Liver (tissue), 3 donors: ENCODE measurements around the gene PRR23E.

ENCODE experiments used
- GABPA ChIP-seq, 2 donors: IDR thresholded peaks in 1 of 2; conservative IDR thresholded peaks in 1 of 2; 2 replicates each; pipeline ENCODE4 v1.6.1; 2016; ENCODE audit warnings: antibody characterized with exemption in 2 of 2, mild to moderate bottlenecking in 1 of 2, moderate library complexity in 1 of 2
- RAD21 ChIP-seq, 2 donors: IDR thresholded peaks; 2 replicates each; pipeline ENCODE4 v1.6.1; 2016; ENCODE audit warnings: antibody characterized with exemption in 2 of 2, mild to moderate bottlenecking in 2 of 2
- REST ChIP-seq: IDR thresholded peaks from 2 replicates; pipeline ENCODE4 v1.6.1; 2016; ENCODE audit warnings: antibody characterized with exemption, mild to moderate bottlenecking
- TAF1 ChIP-seq: conservative IDR thresholded peaks from 2 replicates; pipeline ENCODE4 v1.6.1; 2016; ENCODE audit warnings: antibody characterized with exemption, mild to moderate bottlenecking
- TF ChIP-seq, protein P1 (sequence below): fragments of 150-350 bp; IDR thresholded peaks from 2 replicates; pipeline ENCODE4 v1.5.1; 2017; ENCODE audit warnings: improper control_type of control experiment, low read depth, low read length; ENCODE audit not compliant: missing input control
- donor health status: healthy.
- donor health status: healthy.

DNA sequence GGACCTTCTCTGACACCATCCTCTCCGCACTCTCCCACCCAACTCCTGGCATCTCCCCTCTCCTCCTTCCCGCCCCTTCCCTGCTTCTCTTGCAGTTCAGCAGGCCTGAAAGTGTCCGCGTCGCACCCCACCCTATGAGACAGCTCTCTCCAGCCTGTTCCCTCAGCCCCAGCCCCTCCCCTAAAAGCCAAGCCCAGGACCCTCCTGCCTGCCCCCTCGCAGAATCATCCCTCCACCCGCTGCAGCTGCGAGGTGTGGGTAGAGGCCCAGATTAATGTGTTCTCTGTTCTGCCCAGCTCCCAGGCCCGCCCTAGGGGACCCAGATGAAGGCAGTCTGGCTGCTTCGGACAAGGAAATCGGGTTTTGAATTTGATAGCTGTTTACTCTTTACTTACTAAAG lies 410 bp downstream of the PRR23E start:
- TF ChIP-seq, protein P1, sequence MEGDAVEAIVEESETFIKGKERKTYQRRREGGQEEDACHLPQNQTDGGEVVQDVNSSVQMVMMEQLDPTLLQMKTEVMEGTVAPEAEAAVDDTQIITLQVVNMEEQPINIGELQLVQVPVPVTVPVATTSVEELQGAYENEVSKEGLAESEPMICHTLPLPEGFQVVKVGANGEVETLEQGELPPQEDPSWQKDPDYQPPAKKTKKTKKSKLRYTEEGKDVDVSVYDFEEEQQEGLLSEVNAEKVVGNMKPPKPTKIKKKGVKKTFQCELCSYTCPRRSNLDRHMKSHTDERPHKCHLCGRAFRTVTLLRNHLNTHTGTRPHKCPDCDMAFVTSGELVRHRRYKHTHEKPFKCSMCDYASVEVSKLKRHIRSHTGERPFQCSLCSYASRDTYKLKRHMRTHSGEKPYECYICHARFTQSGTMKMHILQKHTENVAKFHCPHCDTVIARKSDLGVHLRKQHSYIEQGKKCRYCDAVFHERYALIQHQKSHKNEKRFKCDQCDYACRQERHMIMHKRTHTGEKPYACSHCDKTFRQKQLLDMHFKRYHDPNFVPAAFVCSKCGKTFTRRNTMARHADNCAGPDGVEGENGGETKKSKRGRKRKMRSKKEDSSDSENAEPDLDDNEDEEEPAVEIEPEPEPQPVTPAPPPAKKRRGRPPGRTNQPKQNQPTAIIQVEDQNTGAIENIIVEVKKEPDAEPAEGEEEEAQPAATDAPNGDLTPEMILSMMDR = no peak
- TF ChIP-seq TAF1 = no peak
- TF ChIP-seq GABPA (IDR thresholded peaks at IDR 0.05 in 1 of 2, conservative IDR thresholded peaks at IDR 0.05 in 1 of 2) = no peak
- no peak for TF ChIP-seq REST
- no peak for TF ChIP-seq RAD21 (IDR thresholded peaks at IDR 0.05)
